Transverse colon (tissue), 4 donors: ENCODE results near the gene FAM131C. TPM values are rescaled to one million over a fixed set of nuclear protein-coding genes. Genes with fewer than 3 reads are reported as not detected.
"Not testable (repeated sequence)": the region's sequence is repeated elsewhere in the genome, so short reads cannot be mapped to it uniquely, and the experiment has no call there.

ENCODE experiments used
- DNase-seq: peaks from one replicate; pipeline ENCODE4 v3.0.0-alpha.2; 2019
- H3K27ac ChIP-seq, 4 donors: fragments of 200-600 bp; sonication (generic); 2 replicates each; pipeline ENCODE4 v1.5.1; 2016 to 2018; ENCODE audit warnings: inconsistent platforms in 4 of 4
- H3K27me3 ChIP-seq: fragments of 200-600 bp; sonication (generic); 2 replicates; pipeline ENCODE4 v1.5.1; 2017; ENCODE audit warnings: inconsistent platforms
- H3K36me3 ChIP-seq, 4 donors: fragments of 200-600 bp; sonication (generic); 2 replicates each; pipeline ENCODE4 v1.5.1; 2017 to 2019; ENCODE audit warnings: inconsistent platforms in 4 of 4
- H3K4me1 ChIP-seq, 4 donors: fragments of 200-600 bp; sonication (generic); 2 replicates each; pipeline ENCODE4 v1.5.1; 2017 to 2020; ENCODE audit warnings: inconsistent platforms in 4 of 4
- H3K4me3 ChIP-seq, 4 donors: fragments of 200-600 bp; sonication (generic); 1 replicate in 1 of 4; 2 replicates in 3 of 4; pipeline versions ENCODE4 v1.5.1 to v1.6.1; 2017 to 2019; ENCODE audit warnings: inconsistent platforms in 4 of 4
- H3K9me3 ChIP-seq, 2 donors: fragments of 200-600 bp; sonication (generic); 2 replicates each; pipeline ENCODE4 v1.5.1; 2017 to 2019; ENCODE audit warnings: inconsistent platforms in 2 of 2
- CTCF ChIP-seq, 5 experiments: fragments of 200-600 bp in 3 of 5; fragments of 450-650 bp in 2 of 5; sonication (generic) in 3 of 5; IDR thresholded peaks; 1 replicate in 2 of 5; 2 replicates in 3 of 5; pipeline ENCODE4 v1.5.1; 2016 to 2017; ENCODE audit warnings: antibody characterized with exemption in 5 of 5, inconsistent platforms in 3 of 5, mild to moderate bottlenecking in 2 of 5, moderate library complexity in 1 of 5
- EP300 ChIP-seq: sonication (generic); formaldehyde crosslinking; IDR thresholded peaks from one replicate; pipeline ENCODE4 v1.6.1; 2017; ENCODE audit warnings: antibody characterized with exemption, low read depth
- POLR2A ChIP-seq: fragments of 450-650 bp; IDR thresholded peaks from one replicate; pipeline ENCODE4 v1.6.1; 2016; ENCODE audit warnings: antibody characterized with exemption, mild to moderate bottlenecking, moderate library complexity
- POLR2AphosphoS5 ChIP-seq, 3 donors: sonication (generic); formaldehyde crosslinking; IDR thresholded peaks; one replicate each; pipeline ENCODE4 v1.6.1; 2016; ENCODE audit warnings: antibody characterized with exemption in 3 of 3
- WGBS, 2 donors: methylation state at CpG; one replicate each; pipeline ENCODE4 v1.1.5; 2018; ENCODE audit warnings: low coverage in 1 of 2; 5-methylcytosine and 5-hydroxymethylcytosine counted together
- in situ Hi-C, 4 donors: fragments of 200-750 bp; cut with MboI; loops; one replicate each; pipeline versions ENCODE4 v1.15.0 to v1.15.1; 2017; ENCODE audit warnings: low sequenced_read_pairs in 3 of 4, low pct_ligation_motif_present in 1 of 4, low pct_unique_long_range_greater_than_20kb in 1 of 4
- intact Hi-C: fragments of 100-400 bp; cut with DNase I; formaldehyde crosslinking; loops from one replicate; pipeline ENCODE4 v1.15.1; 2023; ENCODE audit warnings: low total_unique reads
- total RNA-seq, 4 donors: library from RNA; depleted of rRNA; stranded (reverse); fragments of >200 nt; gene quantifications; one replicate each; pipeline ENCODE4 v1.1.0, GENCODE V29; 2016

FAM131C gene
- total RNA-seq, 4 donors from 2014 or later: 1.2 TPM; not detected in 3

- TF ChIP-seq CTCF (IDR thresholded peaks at IDR 0.05) (no peak), EP300 (no peak), POLR2A (no peak)
- intact Hi-C loops: no loop called here
- H3K4me1 ChIP-seq: peaks cover 0 to 5% (median 5%) of the 10 kb centered on the region in 4 donors
- H3K27ac ChIP-seq: no peak overlapping the region
- in situ Hi-C loops: no loop called here
- no peaks in the 10 kb centered on the region for H3K9me3 ChIP-seq
- H3K36me3 ChIP-seq: no peaks in the 10 kb centered on the region
- H3K27me3 ChIP-seq: no peaks in the 10 kb centered on the region
- H3K4me3 ChIP-seq: no peak overlapping the region
- 87% methylated on average over 5 of the region's 5 CpGs; no CpG with 5 or more reads in 1 of the 2 donors for WGBS, 2 donors
- DNase-seq: no peak
Observed at GRCh38 chr1:16043950-16044349, 29.5 kb downstream of the FAM131C start.

- in situ Hi-C loops (no loop called here), intact Hi-C loops (no loop called here)
- Histone ChIP-seq H3K9me3 (no peaks in the 10 kb centered on the region), H3K27me3 (no peaks in the 10 kb centered on the region), H3K4me1 (peaks cover 0 to 1% (median under 1%) of the 10 kb centered on the region in 4 donors), H3K4me3 (no peak within 1 kb of the TSS), H3K27ac (no peak within 1 kb of the TSS), H3K36me3 (no peaks in the 10 kb centered on the region)
- 46% methylated on average over 7 of the region's 7 CpGs; no CpG with 5 or more reads in 1 of the 2 donors for WGBS, 2 donors
- peak; percentile 51 for DNase-seq
- TF ChIP-seq POLR2A (no peak), POLR2AphosphoS5 (IDR thresholded peaks at IDR 0.05) (no peak), EP300 (no peak), CTCF (IDR thresholded peaks at IDR 0.05) (no peak)
Observed at GRCh38 chr1:16043521-16043920, 29.9 kb downstream of the FAM131C start, which contains the start of gene CLCNKB. Gene CLCNKB, plus strand, starts transcription at chr1:16043782. Its CDS starts 711 bp downstream, at chr1:16044493.

GRCh38 chr1:16042654-16043053 is 30.8 kb downstream of the FAM131C start:
- H3K27ac ChIP-seq, H3K27me3 ChIP-seq, DNase-seq, intact Hi-C loops, H3K4me1 ChIP-seq, H3K36me3 ChIP-seq, H3K4me3 ChIP-seq, H3K9me3 ChIP-seq, in situ Hi-C loops: not testable (repeated sequence)
- WGBS, 2 donors: 96% methylated on average over 7 of the region's 9 CpGs; no CpG with 5 or more reads in 1 of the 2 donors

DNA sequence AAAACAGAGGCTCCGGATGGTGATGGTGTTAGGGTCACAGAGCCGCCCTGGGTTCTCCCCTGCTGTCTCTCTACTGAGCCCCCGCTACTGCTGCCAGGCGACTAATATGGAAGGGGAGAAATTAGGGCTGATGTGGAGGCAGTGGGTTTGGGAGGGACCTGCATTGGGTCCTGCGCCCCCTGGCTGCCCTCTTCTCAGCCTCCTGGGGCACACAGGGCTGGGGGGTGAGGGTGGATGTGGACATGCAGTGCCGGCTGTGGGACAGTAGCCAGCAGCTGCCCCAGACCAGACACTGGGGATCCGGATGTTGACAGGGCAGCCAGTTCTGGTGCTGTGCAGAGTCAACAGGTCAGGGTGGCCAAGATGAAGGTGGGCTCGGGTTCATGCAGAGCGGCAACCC is 31.4 kb downstream of the FAM131C start:
- H3K27ac ChIP-seq: no peak overlapping the region
- H3K4me1 ChIP-seq: no peaks in the 10 kb centered on the region
- intact Hi-C loops: no loop called here
- no peak overlapping the region for H3K4me3 ChIP-seq
- WGBS, 2 donors: 90% methylated on average over 8 of the region's 9 CpGs; no CpG with 5 or more reads in 1 of the 2 donors
- no peaks in the 10 kb centered on the region for H3K27me3 ChIP-seq
- no peak for DNase-seq
- in situ Hi-C loops: no loop called here
- H3K9me3 ChIP-seq: no peaks in the 10 kb centered on the region
- H3K36me3 ChIP-seq: no peaks in the 10 kb centered on the region
- TF ChIP-seq POLR2A: no peak
- no peak for TF ChIP-seq POLR2AphosphoS5 (IDR thresholded peaks at IDR 0.05)
- no peak for TF ChIP-seq EP300
- no peak for TF ChIP-seq CTCF (IDR thresholded peaks at IDR 0.05)

DNA sequence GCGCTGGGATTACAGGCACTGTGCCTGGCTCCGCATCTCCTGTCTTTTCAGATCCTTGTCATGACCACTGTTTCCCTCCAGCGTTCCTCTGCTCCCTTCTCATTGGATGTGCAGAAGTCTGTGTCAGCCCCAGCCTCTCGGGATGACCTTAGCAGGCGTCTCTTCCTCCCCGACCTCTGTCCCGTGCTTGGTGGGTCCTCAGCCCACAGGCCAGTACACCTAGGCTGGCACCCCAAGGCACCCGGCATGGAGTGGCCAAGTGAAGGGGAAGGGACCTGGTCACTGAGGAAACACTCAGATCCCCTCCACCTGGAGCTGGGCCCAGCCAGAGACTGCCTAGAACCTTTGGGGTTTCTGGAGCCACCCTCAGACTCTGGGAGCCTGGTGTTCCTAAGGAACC is 32.3 kb downstream of the FAM131C start:
- in situ Hi-C loops (no loop called here), intact Hi-C loops (no loop called here)
- no peak for DNase-seq
- Histone ChIP-seq H3K9me3 (no peaks in the 10 kb centered on the region), H3K4me3 (no peak overlapping the region), H3K36me3 (no peaks in the 10 kb centered on the region), H3K27ac (no peak overlapping the region), H3K4me1 (no peaks in the 10 kb centered on the region), H3K27me3 (no peaks in the 10 kb centered on the region)
- no peak for TF ChIP-seq CTCF (IDR thresholded peaks at IDR 0.05)
- TF ChIP-seq POLR2AphosphoS5 (IDR thresholded peaks at IDR 0.05): no peak
- TF ChIP-seq POLR2A: no peak
- no peak for TF ChIP-seq EP300
- WGBS, 2 donors: 44 to 70% methylated on average over 3 to 8 of the region's 8 CpGs

GRCh38 chr1:16039871-16040270 is 33.6 kb downstream of the FAM131C start:
- 72% methylated on average over 4 of the region's 8 CpGs; no CpG with 5 or more reads in 1 of the 2 donors for WGBS, 2 donors

More at GRCh38 chr1:16039871-16040270, 33.6 kb downstream of the FAM131C start:
- H3K4me1 ChIP-seq, H3K4me3 ChIP-seq, H3K36me3 ChIP-seq, H3K27ac ChIP-seq, DNase-seq, in situ Hi-C loops, H3K9me3 ChIP-seq, intact Hi-C loops, H3K27me3 ChIP-seq: not testable (repeated sequence)
